Spinal cord (tissue), 10 donors: ENCODE results near the gene PPP1R15B. TPM values are rescaled to one million over a fixed set of nuclear protein-coding genes. Genes with fewer than 3 reads are reported as not detected.

Experiments used
- DNase-seq, 6 donors: peaks; one replicate each; pipeline versions ENCODE4 v3.0.0 to v3.0.0-alpha.2; 2013 to 2015; ENCODE audit warnings: low spot score in 6 of 6, low read depth in 4 of 6
- H3K27ac ChIP-seq: one replicate; pipeline ENCODE4 v1.5.1; 2013; ENCODE audit warnings: low read depth, low read length, control low read depth
- H3K27me3 ChIP-seq: one replicate; pipeline ENCODE4 v1.6.1; 2013; ENCODE audit warnings: low read length; ENCODE audit not compliant: control insufficient read depth, insufficient read depth
- H3K36me3 ChIP-seq: one replicate; pipeline ENCODE4 v1.6.1; 2013; ENCODE audit warnings: low read length; ENCODE audit not compliant: control insufficient read depth, insufficient read depth
- H3K4me1 ChIP-seq: one replicate; pipeline ENCODE4 v1.6.1; 2013; ENCODE audit warnings: low read length; ENCODE audit not compliant: control insufficient read depth, insufficient read depth
- H3K4me3 ChIP-seq: one replicate; pipeline ENCODE4 v1.5.1; 2013; ENCODE audit warnings: low read depth, low read length, control low read depth
- H3K9me3 ChIP-seq: one replicate; pipeline ENCODE4 v1.6.1; 2013; ENCODE audit warnings: low read length; ENCODE audit not compliant: control insufficient read depth, insufficient read depth
- WGBS: methylation state at CpG from one replicate; pipeline ENCODE4 v1.1.5; 2013; ENCODE audit warnings: missing lambda C conversion rate; ENCODE audit not compliant: insufficient coverage; 5-methylcytosine and 5-hydroxymethylcytosine counted together
- polyA plus RNA-seq, 2 donors: library from polyadenylated mRNA; unstranded; fragments of 120-200 nt; gene quantifications; one replicate each; pipeline ENCODE4 v1.2.1, GENCODE V29; 2013; ENCODE audit not compliant: insufficient read length in 2 of 2
- small RNA-seq: library from RNA; depleted of rRNA; stranded (forward); fragments of <200 nt; gene quantifications from one replicate; pipeline ENCODE3, GENCODE V24; 2014; ENCODE audit warnings: low replicate concordance
- total RNA-seq, 2 donors: library from RNA; depleted of rRNA in 1 of 2; stranded (reverse); fragments of 120-200 nt in 1 of 2; fragments of >200 nt in 1 of 2; gene quantifications; one replicate each; pipeline versions ENCODE4 v1.2.3 to v1.2.4, GENCODE V29; 2013 to 2014
- donor health status: healthy.

The PPP1R15B gene
- total and polyA plus RNA-seq, 4 donors = 31.4 to 51.4 (median 36.0) TPM

DNA sequence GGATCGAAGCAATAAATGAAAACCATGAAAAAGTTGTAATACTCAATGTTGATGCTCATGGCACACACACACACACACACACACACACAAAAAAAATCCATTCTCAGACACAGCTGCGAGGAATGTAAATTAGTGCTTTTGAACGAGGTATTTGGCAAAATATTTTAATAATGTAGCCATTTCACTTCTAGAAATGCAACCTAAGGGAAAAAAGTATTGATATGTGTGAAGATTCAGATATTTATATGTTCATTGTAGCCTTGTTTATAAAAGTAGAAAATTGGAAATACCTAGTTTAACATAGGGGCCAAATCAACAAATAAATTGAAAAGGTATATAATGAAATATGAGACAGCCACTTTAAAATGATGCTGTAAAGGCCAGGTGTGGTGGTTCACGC, 55.7 kb downstream of the PPP1R15B start:
- Histone ChIP-seq H3K36me3 (no peaks in the 10 kb centered on the region), H3K27ac (no peak overlapping the region), H3K4me1 (peaks cover 48% of the 10 kb centered on the region), H3K4me3 (no peak overlapping the region), H3K27me3 (no peaks in the 10 kb centered on the region), H3K9me3 (no peaks in the 10 kb centered on the region)
- no peak for DNase-seq
- WGBS = no CpG with 5 or more reads among the region's 4 CpGs

DNA sequence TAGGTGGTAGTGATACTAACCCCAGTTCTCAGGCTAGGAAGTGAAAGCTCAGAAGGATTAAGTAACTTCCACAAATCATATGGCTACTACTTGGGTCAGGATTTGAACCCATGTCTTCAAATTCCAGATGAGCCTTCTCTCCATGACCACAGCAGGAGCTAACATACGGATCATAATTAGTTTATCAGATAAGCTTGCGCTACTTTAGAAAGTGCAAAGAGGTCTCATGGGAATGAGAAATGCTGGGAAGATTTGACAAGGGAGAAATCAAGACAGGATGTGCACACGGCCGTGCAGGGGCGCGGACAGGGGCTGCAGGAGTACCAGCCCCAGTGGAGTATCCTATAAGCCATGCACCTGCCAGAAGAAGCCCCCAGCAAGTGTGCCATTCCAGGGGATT, 57.0 kb downstream of the PPP1R15B start:
- Histone ChIP-seq H3K27ac (no peak overlapping the region), H3K4me3 (no peak overlapping the region), H3K9me3 (no peaks in the 10 kb centered on the region), H3K27me3 (no peaks in the 10 kb centered on the region), H3K36me3 (no peaks in the 10 kb centered on the region), H3K4me1 (peaks cover 51% of the 10 kb centered on the region)
- 79% methylated on average over 5 of the region's 6 CpGs for WGBS
- no peak for DNase-seq

Small RNA genes lying within 50 kb of the gene (small RNA-seq; reads per million reads assigned to genes)
- gene AL606489.2 = not detected

Other genes starting within 250 kb of the PPP1R15B start
- not detected for gene REN, start 245.5 kb downstream of the PPP1R15B start, total RNA-seq
- under 1 TPM; 0.17 to 0.39 TPM for gene REN, start 245.5 kb downstream of the PPP1R15B start, polyA plus RNA-seq
- gene KISS1, start 215.3 kb downstream of the PPP1R15B start, total RNA-seq = 1 to 10 TPM in 1 of 2 donors, not detected in 1; 7.0 TPM
- 1 to 10 TPM; 1.7 to 2.1 TPM for gene KISS1, start 215.3 kb downstream of the PPP1R15B start, polyA plus RNA-seq
- 1 to 10 TPM; 2.4 to 3.1 TPM for gene GOLT1A, start 197.8 kb downstream of the PPP1R15B start, total RNA-seq
- gene GOLT1A, start 197.8 kb downstream of the PPP1R15B start, polyA plus RNA-seq = 10 to 100 TPM; 12.4 to 12.5 TPM
- 10 to 100 TPM; 17.1 to 22.1 TPM for gene PLEKHA6, start 51.9 kb downstream of the PPP1R15B start, total RNA-seq
- gene PLEKHA6, start 51.9 kb downstream of the PPP1R15B start, polyA plus RNA-seq = 10 to 100 TPM; 31.2 to 33.2 TPM
- 10 to 100 TPM; 23.9 to 24.5 TPM for gene PIK3C2B, start 83.0 kb upstream of the PPP1R15B start, total RNA-seq
- gene PIK3C2B, start 83.0 kb upstream of the PPP1R15B start, polyA plus RNA-seq = 10 to 100 TPM; 27.1 to 39.8 TPM
- 10 to 100 TPM; 64.8 to 71.1 TPM for gene MDM4, start 104.6 kb upstream of the PPP1R15B start, total RNA-seq
- gene MDM4, start 104.6 kb upstream of the PPP1R15B start, polyA plus RNA-seq = 10 to 100 TPM; 28.3 to 64.9 TPM